NOMO-1 (cell line): ENCODE measurements around the gene FARS2.
"Not testable (repeated sequence)": the region's sequence is repeated elsewhere in the genome, so short reads cannot be mapped to it uniquely, and the experiment has no call there.

Experiments used
- DNase-seq, 2 experiments: peaks; one replicate each; lab custom pipeline; 2025; ENCODE audit not compliant: unreplicated experiment in 2 of 2; lab: John Stamatoyannopoulos, UW

Gene FARS2

DNA sequence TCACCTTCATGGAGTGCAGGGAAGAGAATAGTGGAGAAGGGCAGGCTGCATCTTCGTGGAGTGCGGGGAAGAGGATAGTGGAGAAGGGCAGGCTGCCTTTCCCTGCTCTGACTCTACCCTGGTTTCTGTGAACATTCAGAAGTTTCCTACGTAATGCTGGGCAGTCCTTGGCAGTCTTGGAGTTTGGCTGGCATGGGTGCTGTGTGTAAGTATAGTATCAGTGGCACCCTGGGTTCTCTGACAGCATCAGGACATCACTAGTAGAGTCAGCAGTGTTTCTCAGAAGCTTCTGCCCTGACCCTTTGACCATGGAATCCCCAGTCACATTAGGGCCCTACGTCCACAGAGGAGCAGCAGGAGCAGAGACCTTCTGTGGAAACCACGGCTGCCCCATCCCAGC lies 392.5 kb downstream of the FARS2 start:
- no peak for DNase-seq

DNA sequence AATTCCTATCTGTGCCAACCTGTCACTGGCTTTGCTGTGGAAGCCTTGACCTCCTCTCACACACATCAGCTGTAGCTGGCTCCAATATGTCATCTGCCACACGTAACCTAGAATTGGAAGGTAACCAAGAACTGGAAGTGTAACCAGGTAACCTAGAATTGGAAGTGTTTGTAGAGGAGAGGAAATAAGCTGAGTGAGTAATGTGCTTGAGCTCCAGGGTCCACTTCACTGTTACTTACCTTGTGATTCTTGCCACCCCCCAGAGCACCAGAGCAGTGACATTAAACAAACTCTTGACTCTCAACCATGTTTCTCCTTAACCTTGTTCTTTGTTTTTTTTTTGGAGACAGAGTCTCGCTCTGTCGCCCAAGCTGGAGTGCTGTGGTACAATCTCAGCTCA lies 394.9 kb downstream of the FARS2 start:
- DNase-seq: no peak

DNA sequence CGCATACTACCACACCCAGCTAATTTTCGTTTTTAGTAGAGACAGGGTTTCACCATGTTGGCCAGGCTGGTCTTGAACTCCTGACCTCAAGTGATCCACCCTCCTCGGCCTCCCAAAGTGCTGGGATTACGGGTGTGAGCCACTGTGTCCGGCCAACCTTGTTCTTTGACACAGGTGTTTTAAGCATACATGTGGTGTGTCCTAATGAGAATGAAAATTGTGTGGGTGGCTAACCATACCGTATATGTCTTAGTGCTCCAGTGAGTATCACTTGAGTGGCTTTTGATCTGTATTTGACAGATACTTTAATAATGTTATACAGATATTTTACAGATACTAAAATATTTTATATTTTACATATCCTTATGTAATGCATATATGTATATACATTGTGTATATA lies 395.4 kb downstream of the FARS2 start:
- not testable (repeated sequence) for DNase-seq

DNA sequence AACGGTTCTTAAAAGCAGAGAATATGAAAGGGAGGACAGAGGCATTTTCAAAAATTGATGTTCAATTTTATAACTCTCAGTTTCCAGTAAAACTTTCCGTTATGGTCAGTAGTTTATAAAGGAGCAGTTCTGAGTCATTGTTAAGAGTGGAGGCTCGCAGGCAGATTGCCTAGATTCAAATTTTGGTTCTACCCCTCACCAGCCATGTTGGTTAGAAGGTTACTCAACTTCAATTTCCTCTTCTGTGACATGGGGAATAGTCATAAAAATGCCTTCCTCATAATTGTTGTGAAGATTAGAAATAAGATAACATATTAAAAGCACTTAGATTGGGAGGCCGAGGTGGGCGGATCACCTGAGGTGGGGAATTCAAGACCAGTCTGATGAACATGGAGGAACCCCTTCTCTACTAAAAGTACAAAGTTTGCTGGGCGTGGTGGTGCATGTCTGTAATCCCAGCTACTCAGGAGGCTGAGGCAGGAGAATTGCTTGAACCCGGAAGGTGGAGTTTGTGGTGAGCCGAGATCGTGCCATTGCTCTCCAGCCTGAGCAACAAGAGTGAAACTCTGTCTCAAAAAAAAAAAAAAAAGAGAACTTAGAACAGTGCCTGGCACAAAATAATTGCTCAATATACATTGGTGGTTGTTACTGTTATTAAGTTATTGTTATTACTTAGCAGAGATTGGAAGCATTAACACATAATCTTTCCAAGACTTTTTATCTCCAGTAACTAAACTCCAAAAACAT lies 396.5 kb downstream of the FARS2 start:
- DNase-seq: peak; percentile 91 to 96

DNA sequence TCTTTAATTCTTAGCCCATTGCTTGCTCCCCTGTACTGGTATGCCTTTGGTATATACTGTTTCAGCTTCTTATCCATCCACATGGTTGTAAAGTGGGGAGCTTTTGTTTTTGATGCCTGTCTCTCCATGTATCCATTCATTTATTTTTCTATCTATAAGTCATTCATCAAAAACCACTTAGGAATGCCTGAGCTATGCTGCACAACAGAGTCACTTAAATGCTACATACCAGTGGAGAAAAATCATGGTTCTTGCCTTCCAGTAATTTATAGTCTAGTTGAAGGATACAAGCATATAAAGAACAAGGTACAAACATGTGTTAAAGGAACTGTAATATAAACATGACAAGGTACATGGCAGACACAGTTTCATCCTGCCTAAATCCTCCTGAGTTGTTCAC lies 398.2 kb downstream of the FARS2 start:
- DNase-seq: no peak

DNA sequence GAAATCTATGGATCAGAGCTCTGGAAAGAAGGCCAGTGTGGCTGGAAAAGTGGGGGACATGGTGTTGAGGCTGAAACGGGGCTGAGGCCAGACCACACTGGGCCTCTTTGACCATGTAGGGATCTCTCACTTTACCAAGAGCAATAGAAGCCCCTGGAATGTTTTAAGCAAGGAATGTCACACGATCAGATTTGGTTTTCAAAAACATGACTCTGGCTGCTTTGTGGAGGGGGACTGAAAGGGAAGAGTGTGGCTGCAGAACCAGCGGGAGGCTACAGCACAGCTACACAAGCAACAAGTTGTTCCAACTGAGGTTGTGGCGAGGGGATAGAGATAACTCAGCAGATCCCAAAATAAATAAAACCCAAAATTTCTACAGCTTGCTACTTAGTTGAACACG lies 399.5 kb downstream of the FARS2 start:
- no peak for DNase-seq

DNA sequence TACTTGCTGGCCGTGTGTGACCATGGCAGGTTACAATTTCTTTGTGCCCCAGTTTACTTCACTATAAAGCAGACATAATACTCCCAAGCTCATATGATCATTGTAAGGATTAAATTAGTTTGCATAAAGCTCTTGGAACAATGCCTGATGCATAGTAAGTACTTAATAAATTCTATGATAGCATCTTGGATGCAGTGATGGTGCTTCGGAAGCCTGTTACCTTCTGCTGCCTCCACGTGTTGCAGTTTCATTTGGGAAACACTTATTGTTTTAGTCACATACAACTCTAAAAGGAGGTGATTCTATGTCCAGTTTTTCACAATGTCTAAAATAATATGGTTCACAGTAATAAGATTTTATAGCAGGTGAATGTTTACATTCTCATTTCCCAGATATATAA lies 401.5 kb downstream of the FARS2 start:
- no peak for DNase-seq

DNA sequence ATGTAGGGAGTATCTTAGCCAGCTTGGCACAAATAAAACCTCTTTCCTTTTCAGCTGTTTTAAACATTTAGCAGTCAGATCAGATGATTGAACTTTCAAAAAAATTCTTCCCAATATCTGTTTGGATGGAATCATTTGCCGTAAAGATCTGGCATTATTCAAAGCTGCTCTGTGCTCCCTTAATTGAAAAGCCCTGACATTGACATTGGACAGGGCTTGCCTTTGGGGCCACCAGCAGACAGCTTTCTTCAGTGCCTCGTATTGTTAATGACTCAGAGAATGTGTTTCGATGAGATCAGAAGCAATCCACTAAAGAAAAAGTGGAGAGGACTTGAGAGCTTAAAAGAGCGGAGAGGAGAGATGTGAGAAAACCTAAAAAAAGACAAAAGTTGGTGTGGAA lies 401.9 kb downstream of the FARS2 start:
- DNase-seq: no peak

DNA sequence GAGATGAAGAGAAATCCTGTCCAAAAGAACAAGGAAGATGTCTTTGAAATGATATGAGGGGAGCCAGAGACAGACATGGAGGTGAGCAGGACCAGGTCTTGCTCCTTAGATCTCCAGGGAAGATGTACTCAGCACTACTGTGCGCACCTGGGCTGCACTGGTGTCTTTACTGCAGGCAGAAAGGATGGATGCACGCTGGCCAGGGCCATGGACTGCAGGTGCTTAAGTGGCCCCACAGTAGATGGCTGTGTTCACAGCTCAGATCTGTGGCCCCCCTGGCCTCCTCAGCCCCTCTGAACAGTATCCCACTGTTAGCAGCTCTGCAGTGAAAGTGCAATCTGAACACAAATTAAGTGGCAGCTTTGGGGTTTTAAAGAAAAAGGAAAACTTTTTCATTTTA lies 402.4 kb downstream of the FARS2 start:
- DNase-seq: no peak

DNA sequence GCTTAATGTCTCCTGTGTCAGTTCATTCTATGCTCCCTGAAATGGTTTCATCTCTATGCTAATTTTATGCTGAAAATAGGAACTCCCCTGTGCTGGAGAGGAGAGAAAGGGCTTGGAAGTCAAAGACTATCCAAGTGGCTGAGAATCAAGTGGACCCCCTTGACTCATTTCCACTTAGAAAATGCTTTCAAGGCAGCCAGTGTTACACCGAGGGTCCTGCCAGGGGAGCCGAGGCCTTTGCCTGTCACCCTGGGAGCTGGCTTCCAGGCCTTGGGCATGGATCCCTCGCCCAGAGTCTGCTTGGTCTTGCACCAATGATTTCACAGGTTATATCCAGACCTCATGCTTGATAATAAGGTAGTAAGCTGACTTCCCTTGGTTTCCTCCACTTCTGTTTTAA lies 402.8 kb downstream of the FARS2 start:
- DNase-seq: no peak

DNA sequence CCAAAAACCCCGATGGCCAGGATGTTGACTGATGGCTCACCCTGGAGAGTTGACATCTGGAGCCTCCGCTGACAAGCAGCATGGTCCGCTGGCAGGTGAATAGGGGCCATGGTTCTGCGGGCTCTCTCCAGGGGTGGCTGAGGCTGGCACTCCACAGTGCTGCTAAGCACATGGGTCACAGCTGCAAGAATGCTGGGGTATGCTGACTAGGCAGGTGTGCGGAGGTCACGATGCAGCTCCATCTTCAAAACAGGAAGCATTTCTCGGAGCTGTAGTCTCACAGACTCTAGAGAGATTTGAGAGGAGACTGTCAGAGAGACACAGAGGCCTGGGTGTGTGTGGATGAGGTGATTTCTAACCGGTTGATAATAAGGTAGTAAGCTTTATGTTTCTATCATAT lies 403.9 kb downstream of the FARS2 start:
- DNase-seq: no peak

DNA sequence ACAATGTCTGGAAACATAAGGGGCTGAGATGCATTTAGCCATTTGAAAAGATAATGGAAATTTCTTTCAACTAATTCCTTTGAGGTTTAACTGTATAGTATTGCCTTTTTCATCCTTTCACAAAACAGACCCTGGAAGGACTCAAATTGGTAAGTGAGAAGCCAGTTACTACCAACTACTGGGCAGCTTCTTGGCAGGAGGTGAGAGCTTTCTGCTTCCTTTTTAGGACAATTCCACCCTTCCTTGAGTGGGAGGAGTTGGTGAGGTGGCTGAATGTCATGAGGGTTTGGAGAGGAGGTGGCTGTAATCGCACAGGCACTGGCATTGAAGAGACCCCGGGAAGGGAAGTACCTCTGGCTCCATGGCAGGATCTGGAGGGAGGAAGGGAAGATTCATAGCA lies 404.4 kb downstream of the FARS2 start:
- DNase-seq: no peak

DNA sequence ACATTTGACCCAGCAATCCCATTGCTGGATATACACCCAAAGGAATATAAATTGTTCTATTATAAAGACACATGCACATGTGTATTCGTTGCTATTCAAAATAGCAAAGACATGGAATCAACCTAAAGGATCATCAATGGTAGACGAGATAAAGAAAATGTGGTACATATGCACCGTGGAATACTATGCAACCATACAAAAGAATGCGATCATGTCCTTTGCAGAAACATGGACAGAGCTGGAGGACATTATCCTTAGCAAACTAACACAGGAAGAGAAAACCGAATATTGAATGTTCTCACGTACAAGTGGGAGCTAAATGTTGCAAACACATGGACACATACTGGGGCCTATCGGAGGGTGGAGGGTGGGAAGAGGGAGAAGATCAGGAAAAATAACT lies 405.4 kb downstream of the FARS2 start:
- no peak for DNase-seq

DNA sequence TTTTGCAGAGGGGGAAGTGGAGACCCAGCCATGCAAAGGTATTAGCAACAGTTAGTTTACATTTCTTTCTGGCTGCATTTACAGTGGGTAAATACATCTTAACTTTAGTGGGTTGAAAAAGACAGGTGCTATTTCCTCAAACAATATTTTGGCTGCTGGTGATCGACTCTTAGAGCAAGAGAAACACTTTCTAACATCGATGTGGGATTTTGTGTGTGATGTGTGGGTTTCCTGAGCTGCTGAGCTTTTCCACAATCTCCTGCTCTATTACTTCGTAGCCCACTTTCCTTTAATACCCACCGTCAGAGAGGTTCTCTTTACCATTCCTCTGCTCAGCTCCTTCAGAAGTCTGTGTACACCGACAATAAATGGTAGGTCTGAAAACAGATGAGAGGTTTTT lies 406.4 kb downstream of the FARS2 start:
- DNase-seq: no peak

DNA sequence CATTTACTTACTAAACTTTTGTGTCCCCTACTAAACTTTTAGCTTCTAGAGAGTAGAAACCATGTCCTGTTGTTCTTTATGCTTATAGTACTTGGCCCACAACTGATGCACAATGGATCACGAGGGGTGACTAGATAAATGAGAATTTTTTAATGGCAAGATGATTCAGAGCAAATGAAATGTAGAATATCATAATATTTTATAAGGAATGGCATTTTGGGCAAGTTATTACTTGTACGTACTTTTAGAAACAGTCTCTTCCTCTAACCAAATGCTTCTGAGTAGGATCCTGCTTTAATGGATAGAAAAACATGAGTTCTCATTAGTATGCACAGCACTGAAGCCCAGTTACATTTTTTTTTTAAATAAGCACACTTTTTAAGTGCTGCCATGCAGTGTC lies 409.1 kb downstream of the FARS2 start:
- no peak for DNase-seq

DNA sequence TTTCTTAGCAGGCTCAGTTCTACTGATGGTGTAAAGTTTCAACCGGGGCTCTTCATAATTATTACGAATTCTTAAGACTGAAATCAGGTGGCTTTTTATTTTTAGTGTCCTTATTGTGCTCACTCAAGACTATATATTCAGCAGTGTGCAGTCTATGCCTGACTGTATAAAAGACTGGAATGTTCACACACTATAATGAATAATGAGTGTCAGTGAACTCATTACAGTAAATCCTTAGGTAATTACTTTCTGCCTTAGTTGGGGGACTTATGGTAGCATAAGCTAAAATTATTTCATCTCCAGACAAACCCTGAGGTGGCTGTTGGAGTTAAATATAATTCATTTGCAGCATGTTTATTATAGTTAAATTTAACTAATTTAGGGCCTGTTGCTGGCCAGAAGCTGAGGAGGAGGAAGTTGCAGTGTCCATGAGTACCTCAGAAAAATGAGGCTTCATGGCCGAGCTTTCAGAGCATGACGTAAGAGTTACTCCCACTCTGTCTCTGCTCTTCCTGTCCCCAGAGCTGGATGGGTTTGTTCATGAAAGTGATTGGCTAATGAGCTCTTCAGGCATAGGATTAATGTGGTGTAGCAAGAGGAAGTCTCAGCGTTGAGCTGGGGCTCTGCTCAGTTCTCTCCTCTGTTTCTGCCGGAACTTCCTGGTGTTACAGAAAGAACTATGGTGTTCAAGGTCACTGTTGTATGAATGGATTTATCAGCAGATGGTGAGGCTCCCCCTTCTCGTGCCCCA lies 409.7 kb downstream of the FARS2 start:
- peak; percentile 92 to 99 for DNase-seq

DNA sequence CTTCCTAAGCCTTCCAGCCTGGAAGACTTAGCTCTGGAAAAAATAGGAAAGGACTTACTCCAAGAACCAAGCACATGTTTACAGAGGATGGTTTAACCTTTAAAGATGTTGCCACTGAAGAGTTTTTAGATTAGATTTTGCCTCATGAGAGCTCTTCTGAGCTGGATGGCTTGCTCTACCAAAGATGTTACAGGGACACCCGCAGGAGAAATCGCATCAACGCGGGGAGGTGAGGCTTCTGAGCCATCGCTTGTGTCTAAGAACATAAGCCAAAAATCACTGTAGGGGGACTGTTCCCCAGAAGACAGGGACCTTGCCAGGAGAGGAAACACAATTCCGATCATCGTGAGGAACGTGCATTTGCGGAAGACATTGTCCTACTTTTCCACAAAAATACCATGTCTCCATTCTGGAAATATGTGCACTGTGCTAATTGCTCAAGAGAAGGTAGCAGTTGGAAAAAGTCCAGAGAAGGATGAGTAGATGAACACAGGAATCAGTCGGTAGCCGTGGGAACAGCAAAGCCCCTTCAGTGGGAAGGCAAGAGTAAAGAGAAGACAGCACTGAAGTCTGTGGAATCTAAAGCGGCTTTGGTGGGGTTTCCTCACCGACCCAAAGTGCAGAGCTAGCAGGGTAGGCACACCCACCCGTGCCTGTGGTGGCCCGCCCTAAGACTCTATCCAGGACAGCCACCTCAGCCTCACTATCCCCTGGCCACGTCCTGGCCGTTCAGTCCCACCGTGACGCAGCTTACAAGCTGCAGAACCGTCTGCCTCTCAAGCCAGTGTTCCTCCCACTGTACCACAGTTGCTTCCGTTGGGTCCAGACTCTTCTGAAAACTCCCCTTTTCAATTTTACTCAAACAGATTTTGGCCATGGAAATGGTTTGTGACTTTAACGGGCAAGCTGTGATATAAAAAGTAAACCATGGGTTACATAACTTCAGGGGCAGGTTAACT lies 410.6 kb downstream of the FARS2 start:
- DNase-seq: peak; percentile 64 to 77

DNA sequence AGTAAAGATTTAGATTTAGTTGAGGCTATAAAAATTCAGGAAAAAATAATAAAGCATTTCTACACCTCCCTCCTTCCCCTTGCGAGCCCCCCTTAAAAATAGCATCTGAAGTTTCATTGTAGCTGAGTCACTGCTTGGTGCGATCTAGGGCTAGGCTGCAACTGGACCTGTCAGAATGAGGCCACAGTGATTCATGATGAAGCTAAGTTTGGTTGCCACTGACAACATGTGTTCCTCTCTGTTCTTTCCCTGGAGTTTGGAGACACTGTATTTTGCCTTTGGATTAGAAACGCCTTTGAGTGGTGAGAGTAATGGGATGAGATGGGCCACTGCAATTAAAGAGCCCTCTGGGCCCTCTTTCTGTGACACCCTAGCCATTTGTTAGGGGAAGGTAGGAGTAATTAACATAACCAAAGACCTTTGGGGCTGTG lies 411.3 kb downstream of the FARS2 start:
- DNase-seq: peak; percentile 81 to 91

DNA sequence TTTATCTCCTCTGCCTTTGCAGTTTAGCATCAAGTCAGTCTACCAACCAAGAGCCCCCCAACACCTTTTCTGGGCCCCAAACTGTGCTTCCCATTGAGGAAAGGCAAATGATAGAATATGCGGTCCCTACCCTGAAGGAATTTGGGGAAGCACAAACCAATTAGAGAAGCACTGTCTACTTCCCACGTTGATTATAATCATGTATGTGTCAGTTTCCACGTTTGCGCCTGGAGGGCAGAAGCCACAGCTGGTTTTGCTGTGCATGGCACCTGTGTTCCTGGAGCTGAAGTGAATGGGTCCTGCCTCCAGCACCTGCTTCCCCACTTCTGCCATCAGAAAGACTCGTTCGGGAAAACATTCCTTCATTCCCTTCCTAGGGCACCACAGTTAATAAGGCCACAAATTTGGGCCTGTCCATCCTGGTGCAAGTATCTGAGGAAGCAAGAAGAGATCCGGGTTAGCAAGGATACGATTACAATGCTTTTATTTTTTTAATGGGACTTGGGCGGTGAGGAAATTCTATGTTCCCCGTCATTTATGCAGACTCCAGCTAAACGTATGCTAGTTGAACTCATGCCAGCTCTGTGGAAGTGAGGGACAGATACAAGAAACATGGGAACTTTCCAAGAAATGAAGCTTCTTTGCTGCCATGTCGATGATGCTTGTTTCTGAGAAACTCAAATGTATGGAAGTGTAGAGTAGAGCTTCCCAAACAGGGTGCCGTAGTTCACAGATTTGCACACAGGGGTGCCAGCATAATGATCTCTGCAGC lies 411.9 kb downstream of the FARS2 start:
- peak in 1 of 2 experiments; percentile 26 for DNase-seq

DNA sequence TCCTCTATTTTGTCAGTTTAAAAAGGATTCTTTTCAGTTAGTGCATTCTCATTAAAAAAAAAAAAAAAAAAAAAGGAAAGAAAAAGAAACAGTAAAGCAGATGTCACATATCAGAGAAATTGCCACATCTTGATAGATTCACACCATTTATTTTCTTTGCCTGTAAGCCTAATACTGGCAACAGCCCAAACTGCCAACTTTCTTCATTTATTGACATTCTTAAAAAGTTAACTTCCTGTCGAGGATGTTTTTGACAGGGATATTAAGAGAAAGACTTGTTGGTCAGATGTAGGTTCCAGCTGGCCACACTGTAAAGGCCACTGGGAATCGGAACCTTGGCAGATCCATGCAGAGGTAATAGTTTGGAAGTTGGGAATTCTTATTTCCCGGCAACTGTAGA lies 412.8 kb downstream of the FARS2 start:
- no peak for DNase-seq
